H1 (cell line): ENCODE results near the gene APP. TPM values are rescaled to one million over a fixed set of nuclear protein-coding genes. Genes with fewer than 3 reads are reported as not detected.

Source experiments
- CTCF ChIA-PET: fragments of 300-600 bp; sonication (Branson Sonifier 250); formaldehyde crosslinking; loops from one replicate; lab custom pipeline; 2021; ENCODE audit not compliant: partially characterized antibody; lab: Charles Lee
- POLR2A ChIA-PET: fragments of 300-600 bp; sonication (Branson Sonifier 250); formaldehyde crosslinking; loops from one replicate; lab custom pipeline; 2021; ENCODE audit warnings: inconsistent platforms; ENCODE audit not compliant: partially characterized antibody; lab: Charles Lee
- DNase-seq, 2 experiments: peaks; one replicate each; pipeline versions ENCODE4 v3.0.0 to v3.0.0-alpha.2; 2010 to 2022; ENCODE audit warnings: low spot score in 2 of 2, low read depth in 1 of 2, mixed read lengths in 1 of 2
- FAIRE-seq: peaks from 2 replicates; lab custom pipeline; 2011; peaks lifted over from hg19 to GRCh38; lab: Jason Lieb, UNC
- H2AFZ ChIP-seq: 2 replicates; pipeline ENCODE4 v1.8.1; 2012; ENCODE audit warnings: low read length, inconsistent platforms
- H2AK5ac ChIP-seq: 2 replicates; pipeline ENCODE4 v1.6.1; 2013; ENCODE audit warnings: low read depth, low read length
- H2BK120ac ChIP-seq: replicated peaks from 2 replicates; pipeline ENCODE3; 2013; ENCODE audit warnings: low read depth, low read length, inconsistent platforms
- H2BK12ac ChIP-seq: 2 replicates; pipeline ENCODE4 v1.6.1; 2013; ENCODE audit warnings: low read depth, low read length
- H2BK15ac ChIP-seq: 2 replicates; pipeline ENCODE4 v1.6.1; 2013; ENCODE audit warnings: low read length
- H2BK20ac ChIP-seq: 2 replicates; pipeline ENCODE4 v1.6.1; 2013; ENCODE audit warnings: low read length
- H2BK5ac ChIP-seq: 2 replicates; pipeline ENCODE4 v1.6.1; 2013; ENCODE audit warnings: low read depth, low read length
- H3K14ac ChIP-seq: 2 replicates; pipeline ENCODE4 v1.6.1; 2013; ENCODE audit warnings: inconsistent platforms; ENCODE audit not compliant: insufficient read length
- H3K18ac ChIP-seq: 2 replicates; pipeline ENCODE4 v1.6.1; 2013; ENCODE audit warnings: low read length; ENCODE audit errors: extremely low read depth
- H3K23ac ChIP-seq: 2 replicates; pipeline ENCODE4 v1.6.1; 2013; ENCODE audit warnings: inconsistent platforms; ENCODE audit not compliant: insufficient read length
- H3K23me2 ChIP-seq: 2 replicates; pipeline ENCODE4 v1.6.1; 2013; ENCODE audit warnings: low read depth, low read length
- H3K27ac ChIP-seq: 2 replicates; pipeline ENCODE4 v1.6.1; 2011; ENCODE audit warnings: low read depth, low read length, inconsistent platforms
- H3K27me3 ChIP-seq, 4 experiments: replicated peaks in 1 of 4; 1 replicate in 1 of 4; 2 replicates in 3 of 4; pipeline versions ENCODE4 v1.6.1 to v1.8.1; 2011 to 2013; ENCODE audit warnings: low read length in 3 of 4, mild to moderate bottlenecking in 3 of 4, inconsistent platforms in 2 of 4, mixed read lengths in 2 of 4, moderate library complexity in 1 of 4; ENCODE audit not compliant: control insufficient read depth in 3 of 4, insufficient read depth in 3 of 4; ENCODE audit errors: extremely low read depth in 1 of 4
- H3K36me3 ChIP-seq, 4 experiments: 2 replicates each; pipeline versions ENCODE4 v1.6.1 to v1.8.1; 2011 to 2013; ENCODE audit warnings: mild to moderate bottlenecking in 4 of 4, low read length in 3 of 4, moderate library complexity in 2 of 4, control low read depth in 1 of 4, inconsistent platforms in 1 of 4; ENCODE audit not compliant: insufficient read depth in 4 of 4, control insufficient read depth in 2 of 4
- H3K4ac ChIP-seq: replicated peaks from 2 replicates; pipeline ENCODE3; 2013; ENCODE audit warnings: low read length, low read depth, mixed read lengths, inconsistent platforms; ENCODE audit not compliant: insufficient read length
- H3K4me1 ChIP-seq, 4 experiments: replicated peaks in 1 of 4; 1 replicate in 1 of 4; 2 replicates in 3 of 4; pipeline versions ENCODE4 v1.6.1 to v1.8.1; 2011 to 2013; ENCODE audit warnings: low read length in 3 of 4, inconsistent platforms in 2 of 4, mixed read lengths in 1 of 4; ENCODE audit not compliant: insufficient read depth in 4 of 4, control insufficient read depth in 3 of 4
- H3K4me2 ChIP-seq, 2 experiments: 2 replicates each; pipeline versions ENCODE4 v1.6.1 to v1.8.1; 2011 to 2013; ENCODE audit warnings: low read depth in 2 of 2, low read length in 2 of 2, control low read depth in 1 of 2, inconsistent platforms in 1 of 2, mild to moderate bottlenecking in 1 of 2; ENCODE audit not compliant: insufficient read depth in 1 of 2
- H3K4me3 ChIP-seq, 4 experiments: fragments of 200-600, 300-600 bp in 1 of 4; sonication (generic), shearing (Covaris generic), sonication (Bioruptor Twin) in 1 of 4; 2 replicates each; pipeline versions ENCODE4 v1.5.1 to v1.8.1; 2011 to 2016; ENCODE audit warnings: low read length in 4 of 4, low read depth in 3 of 4, control low read depth in 2 of 4, inconsistent platforms in 2 of 4, mild to moderate bottlenecking in 2 of 4, mixed read lengths in 1 of 4, moderate library complexity in 1 of 4; ENCODE audit not compliant: insufficient read depth in 2 of 4; ENCODE audit errors: extremely low read depth in 1 of 4
- H3K56ac ChIP-seq: replicated peaks from 2 replicates; pipeline ENCODE3; 2013; ENCODE audit warnings: low read depth, mild to moderate bottlenecking, mixed read lengths, low read length, inconsistent platforms; ENCODE audit not compliant: insufficient read length
- H3K79me1 ChIP-seq: 2 replicates; pipeline ENCODE4 v1.6.1; 2013; ENCODE audit warnings: low read depth, low read length, control low read depth
- H3K79me2 ChIP-seq, 2 experiments: 2 replicates each; pipeline versions ENCODE4 v1.6.1 to v1.8.1; 2012 to 2013; ENCODE audit warnings: low read length in 2 of 2, mild to moderate bottlenecking in 2 of 2, inconsistent platforms in 1 of 2; ENCODE audit not compliant: insufficient read depth in 2 of 2, control insufficient read depth in 1 of 2
- H3K9ac ChIP-seq, 4 experiments: replicated peaks in 1 of 4; 1 replicate in 1 of 4; 2 replicates in 3 of 4; pipeline versions ENCODE4 v1.6.1 to v1.8.1; 2011 to 2013; ENCODE audit warnings: low read depth in 3 of 4, low read length in 3 of 4, control low read depth in 2 of 4, mild to moderate bottlenecking in 2 of 4, moderate library complexity in 2 of 4, inconsistent platforms in 1 of 4; ENCODE audit errors: extremely low read depth in 1 of 4
- H3K9me3 ChIP-seq, 2 experiments: 2 replicates each; pipeline versions ENCODE4 v1.6.1 to v1.8.1; 2012 to 2013; ENCODE audit warnings: mild to moderate bottlenecking in 2 of 2, moderate library complexity in 2 of 2, control low read depth in 1 of 2, inconsistent platforms in 1 of 2, low read depth in 1 of 2, low read length in 1 of 2, mixed read lengths in 1 of 2; ENCODE audit not compliant: insufficient read depth in 2 of 2
- H4K20me1 ChIP-seq, 2 experiments: replicated peaks in 1 of 2; 2 replicates each; pipeline versions ENCODE3 to v1.8.1; 2011 to 2013; ENCODE audit warnings: inconsistent platforms in 2 of 2, low read length in 2 of 2, mild to moderate bottlenecking in 1 of 2; ENCODE audit not compliant: insufficient read depth in 2 of 2, control insufficient read depth in 1 of 2
- H4K5ac ChIP-seq: 2 replicates; pipeline ENCODE4 v1.6.1; 2013; ENCODE audit warnings: low read length, low read depth, mixed read lengths, inconsistent platforms; ENCODE audit not compliant: insufficient read length
- H4K8ac ChIP-seq: 2 replicates; pipeline ENCODE4 v1.8.0; 2013; ENCODE audit warnings: mild to moderate bottlenecking, moderate library complexity, low read length, inconsistent platforms; ENCODE audit not compliant: insufficient read depth; ENCODE audit errors: extremely low read depth
- H4K91ac ChIP-seq: replicated peaks from 2 replicates; pipeline ENCODE3; 2013; ENCODE audit warnings: low read length, mixed read lengths, inconsistent platforms; ENCODE audit not compliant: insufficient read length
- BRCA1 ChIP-seq: IDR thresholded peaks from 2 replicates; pipeline ENCODE4 v1.6.1; 2012; ENCODE audit warnings: low read depth, low read length, improper control_type of control experiment
- CBX8 ChIP-seq: fragments of 300-800, 300-1000 bp; sonication (generic); IDR thresholded peaks from 2 replicates; pipeline ENCODE4 v1.7.1; 2016; ENCODE audit warnings: low read depth, low read length, borderline replicate concordance
- CEBPB ChIP-seq: IDR thresholded peaks from 2 replicates; pipeline ENCODE4 v1.6.1; 2012; ENCODE audit warnings: low read depth, low read length
- CHD1 ChIP-seq: IDR thresholded peaks from 2 replicates; pipeline ENCODE4 v1.6.1; 2012; ENCODE audit warnings: low read depth, low read length, improper control_type of control experiment
- EGR1 ChIP-seq: IDR thresholded peaks from 2 replicates; pipeline ENCODE4 v1.6.1; 2011; ENCODE audit warnings: low read depth, low read length, borderline replicate concordance
- EP300 ChIP-seq, 2 experiments: IDR thresholded peaks; 1 replicate in 1 of 2; 2 replicates in 1 of 2; pipeline ENCODE4 v1.6.1; 2011 to 2012; ENCODE audit warnings: low read depth in 2 of 2, low read length in 2 of 2, mild to moderate bottlenecking in 2 of 2, borderline replicate concordance in 1 of 2, inconsistent platforms in 1 of 2, moderate library complexity in 1 of 2
- KDM4A ChIP-seq: IDR thresholded peaks from one replicate; pipeline ENCODE4 v1.7.1; 2012; ENCODE audit warnings: low read depth, mild to moderate bottlenecking, moderate library complexity, low read length, inconsistent platforms; ENCODE audit not compliant: severe bottlenecking
- NANOG ChIP-seq: IDR thresholded peaks from 2 replicates; pipeline ENCODE4 v1.6.1; 2011; ENCODE audit warnings: low read length, low read depth, mild to moderate bottlenecking, inconsistent platforms; ENCODE audit not compliant: insufficient read depth, poor library complexity, severe bottlenecking
- PHF8 ChIP-seq: fragments of 200-600 bp; sonication (generic); conservative IDR thresholded peaks from 2 replicates; pipeline ENCODE4 v1.7.1; 2012; ENCODE audit warnings: low read depth, mild to moderate bottlenecking, inconsistent platforms, low read length, moderate library complexity
- RFX5 ChIP-seq: IDR thresholded peaks from 2 replicates; pipeline ENCODE4 v1.6.1; 2011; ENCODE audit warnings: low read depth, low read length, improper control_type of control experiment, borderline replicate concordance
- TBP ChIP-seq: IDR thresholded peaks from 2 replicates; pipeline ENCODE4 v1.6.1; 2011; ENCODE audit warnings: low read depth, low read length, improper control_type of control experiment
- WGBS, 2 experiments: shearing (Covaris generic) in 1 of 2; methylation state at CpG; one replicate each; pipeline versions ENCODE4 v1.1.6 to v1.1.7; 2013 to 2015; ENCODE audit warnings: low lambda C conversion rate in 2 of 2, mixed read lengths in 2 of 2, inconsistent platforms in 1 of 2, low coverage in 1 of 2, missing lambda C conversion rate in 1 of 2; ENCODE audit not compliant: insufficient replicate concordance in 2 of 2, insufficient coverage in 1 of 2, insufficient read length in 1 of 2; ENCODE audit errors: extremely low coverage in 1 of 2, missing lambda C conversion rate in 1 of 2; 5-methylcytosine and 5-hydroxymethylcytosine counted together
- polyA plus RNA-seq, 7 experiments: library from polyadenylated mRNA; depleted of rRNA in 3 of 7; stranded (reverse) in 5 of 7; unstranded in 2 of 7; fragments of >200 nt in 5 of 7; fragments of 200-250 nt in 2 of 7; gene quantifications; 1 replicate in 5 of 7; 2 replicates in 1 of 7; 4 replicates in 1 of 7; pipeline versions ENCODE4 v1.2.1 to v1.2.3, GENCODE V29; 2011 to 2013; ENCODE audit warnings: missing spikeins in 2 of 7, mixed read lengths in 2 of 7
- total RNA-seq: library from RNA; stranded (reverse); fragmentation: NEBNext Ultra II Directional; extraction: Animal tissue kit (Norgen Biotek cat#: 25700); gene quantifications from 2 replicates; pipeline ENCODE4 v1.2.1, GENCODE V29; 2021
- TF ChIP-seq, protein P1 (sequence below): IDR thresholded peaks from 2 replicates; pipeline ENCODE4 v1.6.1; 2012; ENCODE audit warnings: inconsistent platforms

Gene APP
- total and polyA plus RNA-seq, 2 of the 8 experiments (the other 6 are each of a cell fraction or from before 2014, with no cell fraction given): 375 to 551 TPM

DNA sequence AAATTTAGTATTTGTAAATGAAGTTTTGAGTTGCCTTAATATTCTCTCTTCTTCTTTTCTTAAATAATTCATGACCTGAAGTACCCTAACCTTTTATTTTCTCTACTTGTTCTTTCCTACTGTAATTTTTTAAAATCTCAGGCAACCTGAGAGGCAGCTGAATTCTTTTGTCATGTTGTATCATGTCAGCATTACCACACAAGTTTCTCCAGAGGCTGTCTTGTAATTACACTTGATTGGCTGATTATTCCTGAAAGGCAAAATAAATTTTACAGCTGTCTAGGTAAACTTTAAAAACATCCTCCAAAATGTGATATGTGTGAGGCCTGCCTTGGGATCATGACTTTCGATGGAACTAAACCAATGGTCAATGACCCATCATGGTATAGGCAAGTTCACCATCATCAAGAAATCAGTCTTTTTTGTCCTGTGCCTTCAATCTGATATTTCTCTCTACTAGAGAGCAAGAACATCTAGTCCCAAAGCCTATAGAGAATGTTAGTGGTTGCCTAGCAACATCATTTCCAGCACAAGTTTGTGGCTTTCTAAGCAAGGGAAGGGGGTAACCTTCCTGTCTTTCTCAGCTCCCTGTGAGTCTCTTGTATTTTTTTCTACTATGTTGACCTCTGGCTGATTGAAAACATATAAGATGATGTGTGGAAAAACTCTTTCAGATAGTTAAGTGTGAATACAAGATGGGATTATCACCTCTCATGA, 320.3 kb downstream of the APP start:
- 75% methylated on average over 1 of the region's 1 CpG; no CpG with 5 or more reads in 1 of the 2 experiments for WGBS, 2 experiments
- Histone ChIP-seq H2BK15ac (no peak overlapping the region), H3K9ac (no peak overlapping the region), H3K27me3 (no peaks in the 10 kb centered on the region), H3K9me3 (peaks cover 6 to 14% of the 10 kb centered on the region in 2 experiments; a peak in 2 of 4 replicates), H3K36me3 (no peaks in the 10 kb centered on the region), H3K18ac (no peak overlapping the region), H2BK120ac (no peak overlapping the region), H3K27ac (no peak overlapping the region), H3K4ac (no peak overlapping the region), H3K23ac (no peak overlapping the region), H4K20me1 (no peaks in the 10 kb centered on the region), H2AFZ (no peak overlapping the region), H3K79me2 (no peaks in the 10 kb centered on the region), H3K4me2 (no peak overlapping the region), H4K8ac (no peak overlapping the region), H3K23me2 (no peaks in the 10 kb centered on the region), H4K5ac (no peak overlapping the region), H3K56ac (no peak overlapping the region), H3K79me1 (no peaks in the 10 kb centered on the region), H2BK12ac (no peak overlapping the region), H2AK5ac (no peak overlapping the region), H3K4me3 (no peak overlapping the region), H4K91ac (no peak overlapping the region), H2BK5ac (no peak overlapping the region), H3K14ac (no peak overlapping the region), H3K4me1 (no peaks in the 10 kb centered on the region), H2BK20ac (no peak overlapping the region)
- DNase-seq (no peak), FAIRE-seq (no peak)
- ChIA-PET CTCF (interaction anchor here (0.8 kb wide), 1 partner anchor 14 kb away, joined by 3 read pairs; no protein-coding TSS in a partner anchor), POLR2A (no interaction called here)
- TF ChIP-seq TBP (no peak), NANOG (no peak), PHF8 (no peak), EP300 (IDR thresholded peaks at IDR 0.05; ENCODE audit: borderline replicate concordance in 1 of 2, low read depth in 2 of 2, low read length in 2 of 2) (no peak), CBX8 (no peak), RFX5 (no peak), EGR1 (no peak), BRCA1 (no peak), CHD1 (no peak), CEBPB (no peak), KDM4A (no peak)
- TF ChIP-seq, protein P1, sequence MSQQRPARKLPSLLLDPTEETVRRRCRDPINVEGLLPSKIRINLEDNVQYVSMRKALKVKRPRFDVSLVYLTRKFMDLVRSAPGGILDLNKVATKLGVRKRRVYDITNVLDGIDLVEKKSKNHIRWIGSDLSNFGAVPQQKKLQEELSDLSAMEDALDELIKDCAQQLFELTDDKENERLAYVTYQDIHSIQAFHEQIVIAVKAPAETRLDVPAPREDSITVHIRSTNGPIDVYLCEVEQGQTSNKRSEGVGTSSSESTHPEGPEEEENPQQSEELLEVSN: no peak
